Measurements from ENCODE around the gene F12. TPM values are rescaled to one million over a fixed set of nuclear protein-coding genes. Genes with fewer than 3 reads are reported as not detected.

The F12 gene
- total RNA-seq, 4 donors from 2014 or later: 2.6 to 20.1 (median 5.6) TPM

DNA sequence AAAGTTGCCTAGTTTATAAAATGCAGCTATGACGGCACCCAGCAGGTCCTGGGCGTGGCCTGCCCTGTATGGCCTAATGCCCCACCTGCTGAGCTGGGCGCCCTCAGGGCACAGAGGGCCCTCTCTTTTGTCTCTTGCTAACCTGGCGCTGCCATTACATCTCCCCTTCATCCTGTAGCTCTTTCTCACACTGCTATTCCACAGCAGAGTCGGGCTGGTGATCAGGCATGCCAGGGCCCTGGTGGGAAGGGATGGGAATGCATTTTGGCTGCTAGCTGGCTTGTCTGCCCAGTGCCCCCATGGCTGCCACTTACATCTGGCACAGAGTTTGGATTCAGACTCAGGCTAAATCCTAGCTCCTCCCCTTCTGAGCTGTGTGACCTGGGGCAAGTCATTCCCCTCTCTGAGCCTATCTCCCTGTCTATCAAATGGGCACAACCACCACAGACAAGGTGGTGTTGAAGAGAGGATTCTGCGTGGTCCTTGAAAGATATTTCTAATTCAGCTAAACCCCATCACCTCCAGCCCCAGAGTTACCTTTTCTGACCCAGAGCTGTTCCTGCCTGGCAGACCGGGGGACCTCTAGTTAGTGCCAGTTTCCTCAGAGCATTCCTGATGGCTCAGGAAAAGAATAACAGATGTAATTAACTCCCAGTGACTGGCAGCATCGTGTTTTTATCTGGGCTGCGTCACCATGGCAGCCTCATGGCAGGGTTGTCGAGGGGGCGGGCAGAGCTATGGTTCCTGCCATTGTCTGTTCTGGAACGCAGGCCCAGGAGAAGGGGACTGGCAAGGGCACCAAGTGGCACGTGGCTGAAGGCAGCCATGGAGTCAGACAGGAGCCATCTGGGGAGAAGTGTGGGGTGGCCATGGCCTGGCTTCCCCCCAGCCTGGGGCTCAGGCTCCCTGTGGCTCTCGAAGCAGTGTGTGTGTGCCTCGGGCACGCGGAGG is 43.6 kb upstream of the F12 start:
- H3K27ac ChIP-seq: no peak overlapping the region

DNA sequence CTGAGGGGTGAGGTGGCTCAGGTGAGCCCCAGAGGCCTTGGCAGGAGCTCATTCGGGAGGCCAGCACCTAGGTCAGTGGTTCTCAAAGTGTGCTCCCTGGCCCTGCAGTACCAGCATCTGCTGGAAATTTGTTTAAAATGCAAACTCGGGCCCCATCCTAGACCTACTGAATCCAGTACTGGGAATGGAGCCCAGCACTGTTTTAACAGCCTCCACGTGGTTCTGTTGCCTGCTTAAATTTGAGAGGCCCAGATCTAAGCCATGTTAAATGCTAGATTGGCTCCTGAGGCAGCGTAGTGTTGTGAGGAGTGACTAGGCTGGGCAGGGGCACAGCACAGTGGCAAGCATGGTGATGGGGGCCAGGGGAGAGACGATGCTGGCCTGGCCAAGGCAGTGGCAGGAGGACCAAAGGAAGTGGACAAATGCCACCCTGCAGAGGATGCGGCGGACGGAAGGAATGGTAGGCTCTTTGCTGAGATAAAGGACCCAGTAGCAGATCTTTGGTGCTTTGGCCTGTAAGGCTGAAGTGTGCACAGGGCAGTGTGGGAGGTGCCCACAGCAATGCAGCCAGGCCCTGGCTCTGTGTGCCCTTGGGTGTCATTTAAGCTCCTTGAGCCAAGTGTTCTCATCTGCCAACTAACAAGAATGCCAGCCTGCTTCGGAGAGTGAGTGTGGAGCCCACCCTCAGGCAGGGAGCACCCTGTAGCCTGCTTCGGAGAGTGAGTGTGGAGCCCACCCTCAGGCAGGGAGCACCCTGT is 41.5 kb upstream of the F12 start:
- intact Hi-C loops (cut with DNase I; ENCODE audit: low total_unique reads) (loop anchor here (5.0 to 10.0 kb wide), 2 partner anchors 64 to 136 kb away; partner anchors contain the start of gene MXD3), in situ Hi-C loops (cut with MboI; ENCODE audit: low pct_ligation_motif_present in 1 of 4, low pct_unique_long_range_greater_than_20kb in 1 of 4, low sequenced_read_pairs in 3 of 4) (loop anchor here in 1 of 4 donors (25.0 kb wide), 1 partner anchor 139 kb away; the partner anchor contains the start of genes MXD3, PRELID1 and RAB24)
- Histone ChIP-seq H3K9me3 (no peaks in the 10 kb centered on the region), H3K4me1 (peaks cover 23 to 38% (median 34%) of the 10 kb centered on the region in 4 donors), H3K4me3 (no peak overlapping the region), H3K36me3 (no peaks in the 10 kb centered on the region), H3K27me3 (peaks cover 23% of the 10 kb centered on the region), H3K27ac (no peak overlapping the region)
- TF ChIP-seq EP300 (IDR thresholded peaks at IDR 0.05; ENCODE audit: low read depth) (no peak), POLR2A (IDR thresholded peaks at IDR 0.05) (no peak), POLR2AphosphoS5 (IDR thresholded peaks at IDR 0.05) (no peak)
- TF ChIP-seq, protein P1, sequence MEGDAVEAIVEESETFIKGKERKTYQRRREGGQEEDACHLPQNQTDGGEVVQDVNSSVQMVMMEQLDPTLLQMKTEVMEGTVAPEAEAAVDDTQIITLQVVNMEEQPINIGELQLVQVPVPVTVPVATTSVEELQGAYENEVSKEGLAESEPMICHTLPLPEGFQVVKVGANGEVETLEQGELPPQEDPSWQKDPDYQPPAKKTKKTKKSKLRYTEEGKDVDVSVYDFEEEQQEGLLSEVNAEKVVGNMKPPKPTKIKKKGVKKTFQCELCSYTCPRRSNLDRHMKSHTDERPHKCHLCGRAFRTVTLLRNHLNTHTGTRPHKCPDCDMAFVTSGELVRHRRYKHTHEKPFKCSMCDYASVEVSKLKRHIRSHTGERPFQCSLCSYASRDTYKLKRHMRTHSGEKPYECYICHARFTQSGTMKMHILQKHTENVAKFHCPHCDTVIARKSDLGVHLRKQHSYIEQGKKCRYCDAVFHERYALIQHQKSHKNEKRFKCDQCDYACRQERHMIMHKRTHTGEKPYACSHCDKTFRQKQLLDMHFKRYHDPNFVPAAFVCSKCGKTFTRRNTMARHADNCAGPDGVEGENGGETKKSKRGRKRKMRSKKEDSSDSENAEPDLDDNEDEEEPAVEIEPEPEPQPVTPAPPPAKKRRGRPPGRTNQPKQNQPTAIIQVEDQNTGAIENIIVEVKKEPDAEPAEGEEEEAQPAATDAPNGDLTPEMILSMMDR (IDR thresholded peaks at IDR 0.05): no peak
- WGBS, 2 donors (ENCODE audit: low coverage in 1 of 2): 90 to 100% methylated on average over 2 to 8 of the region's 10 CpGs
- DNase-seq: no peak

More for the DNA sequence above, 43.6 kb upstream of the F12 start:
- no peaks in the 10 kb centered on the region for H3K9me3 ChIP-seq
- 86% methylated on average over 17 of the region's 17 CpGs; no CpG with 5 or more reads in 1 of the 2 donors for WGBS, 2 donors (ENCODE audit: low coverage in 1 of 2)
- intact Hi-C loops (cut with DNase I; ENCODE audit: low total_unique reads) (loop anchor here (5.0 to 10.0 kb wide), 2 partner anchors 66 to 138 kb away; partner anchors contain the start of gene MXD3), in situ Hi-C loops (cut with MboI; ENCODE audit: low pct_ligation_motif_present in 1 of 4, low pct_unique_long_range_greater_than_20kb in 1 of 4, low sequenced_read_pairs in 3 of 4) (loop anchor here in 1 of 4 donors (25.0 kb wide), 1 partner anchor 141 kb away; the partner anchor contains the start of genes MXD3, PRELID1 and RAB24)
- H3K36me3 ChIP-seq: no peaks in the 10 kb centered on the region
- peaks cover 12 to 30% (median 27%) of the 10 kb centered on the region in 4 donors for H3K4me1 ChIP-seq
- TF ChIP-seq POLR2A (IDR thresholded peaks at IDR 0.05) (no peak), EP300 (IDR thresholded peaks at IDR 0.05; ENCODE audit: low read depth) (no peak), POLR2AphosphoS5 (IDR thresholded peaks at IDR 0.05) (no peak)
- TF ChIP-seq, protein P1 (IDR thresholded peaks at IDR 0.05): no peak
- H3K4me3 ChIP-seq: no peak overlapping the region
- peaks cover 17% of the 10 kb centered on the region for H3K27me3 ChIP-seq
- DNase-seq: no peak

DNA sequence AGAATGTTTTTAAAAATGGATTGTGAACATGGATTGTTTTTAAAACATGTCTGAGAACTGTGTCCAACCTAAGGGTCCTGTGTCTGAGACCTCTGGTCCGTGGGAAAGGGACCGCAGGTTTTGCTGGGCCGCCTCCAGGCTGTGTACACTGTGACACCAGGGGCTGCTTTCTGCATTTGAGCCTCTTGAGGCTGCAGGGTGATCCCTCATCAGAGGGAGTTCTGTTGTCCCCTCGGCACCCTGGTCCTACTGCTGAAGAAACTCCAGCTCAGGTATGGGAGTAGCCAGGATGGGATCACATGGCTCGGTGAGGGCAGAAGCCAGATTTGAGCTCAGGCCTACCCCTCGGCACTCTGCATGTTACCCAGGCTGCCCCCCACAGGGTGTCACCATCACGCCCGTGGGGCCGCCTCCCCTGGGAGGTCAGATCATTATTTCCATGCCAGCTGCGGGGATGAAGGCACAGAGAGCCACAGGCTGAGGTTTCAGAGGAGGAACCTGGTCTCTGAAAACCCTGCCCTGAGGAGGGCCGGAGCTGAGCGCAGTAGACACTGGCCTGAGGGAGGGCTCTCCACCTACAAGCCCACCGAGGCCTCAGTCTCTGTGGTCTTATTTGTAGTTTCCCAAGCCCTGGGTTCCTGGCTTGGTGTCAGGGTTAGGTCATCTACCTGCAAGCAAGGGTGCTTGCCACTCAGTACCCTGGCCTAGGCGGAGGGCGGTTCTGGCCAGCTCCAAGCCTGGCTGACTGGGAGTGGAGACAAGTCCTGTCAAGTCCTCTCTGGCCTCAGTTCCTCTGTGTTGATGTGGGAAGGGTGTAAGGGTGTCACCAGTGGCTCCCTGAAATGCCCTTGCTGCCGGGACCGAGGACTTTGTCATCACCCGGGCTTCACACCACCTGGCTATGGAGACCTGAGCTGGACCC is 40.0 kb upstream of the F12 start:
- intact Hi-C loops (cut with DNase I; ENCODE audit: low total_unique reads): loop anchor here (5.0 to 10.0 kb wide), 2 partner anchors 62 to 135 kb away; partner anchors contain the start of gene MXD3
- no peak for DNase-seq
- TF ChIP-seq POLR2A (IDR thresholded peaks at IDR 0.05) (no peak), POLR2AphosphoS5 (IDR thresholded peaks at IDR 0.05) (no peak), EP300 (IDR thresholded peaks at IDR 0.05; ENCODE audit: low read depth) (no peak)
- TF ChIP-seq, protein P1 (IDR thresholded peaks at IDR 0.05): no peak
- in situ Hi-C loops (cut with MboI; ENCODE audit: low pct_ligation_motif_present in 1 of 4, low pct_unique_long_range_greater_than_20kb in 1 of 4, low sequenced_read_pairs in 3 of 4): loop anchor here in 2 of 4 donors (5.0 to 25.0 kb wide), 3 partner anchors 55 to 137 kb away; partner anchors contain the start of genes MXD3 (in 1 of the 2), PRELID1 (in 1 of the 2) and RAB24 (in 1 of the 2)
- WGBS, 2 donors (ENCODE audit: low coverage in 1 of 2): 83 to 93% methylated on average over 3 to 18 of the region's 18 CpGs
- Histone ChIP-seq H3K27ac (no peak overlapping the region), H3K4me3 (no peak overlapping the region), H3K4me1 (peaks cover 23 to 29% (median 27%) of the 10 kb centered on the region in 4 donors), H3K36me3 (no peaks in the 10 kb centered on the region), H3K27me3 (peaks cover 23% of the 10 kb centered on the region), H3K9me3 (no peaks in the 10 kb centered on the region)

All from transverse colon (tissue), 4 donors.